Liver (tissue), 9 donors: ENCODE measurements around the gene ATF5. TPM values are rescaled to one million over a fixed set of nuclear protein-coding genes. Genes with fewer than 3 reads are reported as not detected.

Source experiments
- DNase-seq: peaks from one replicate; pipeline ENCODE4 v3.0.0-alpha.2; 2017; ENCODE audit warnings: low spot score
- H3K27ac ChIP-seq, 2 donors: one replicate each; pipeline ENCODE4 v1.7.0; 2013; ENCODE audit warnings: inconsistent platforms in 2 of 2, low read length in 2 of 2, control low read depth in 1 of 2, low read depth in 1 of 2, mild to moderate bottlenecking in 1 of 2
- H3K27me3 ChIP-seq, 4 donors: one replicate each; pipeline versions ENCODE4 v1.6.1 to v1.7.0; 2013; ENCODE audit warnings: low read length in 3 of 4, inconsistent platforms in 1 of 4, mild to moderate bottlenecking in 1 of 4, moderate library complexity in 1 of 4; ENCODE audit not compliant: control insufficient read depth in 4 of 4, insufficient read depth in 4 of 4
- H3K36me3 ChIP-seq, 4 donors: one replicate each; pipeline versions ENCODE4 v1.6.1 to v1.7.0; 2013; ENCODE audit warnings: low read length in 3 of 4, mild to moderate bottlenecking in 3 of 4, low read depth in 1 of 4, moderate library complexity in 1 of 4; ENCODE audit not compliant: control insufficient read depth in 4 of 4, insufficient read depth in 3 of 4
- H3K4me1 ChIP-seq, 4 donors: one replicate each; pipeline versions ENCODE4 v1.6.1 to v1.7.0; 2013; ENCODE audit warnings: low read length in 3 of 4, mild to moderate bottlenecking in 3 of 4, moderate library complexity in 1 of 4; ENCODE audit not compliant: control insufficient read depth in 4 of 4, insufficient read depth in 4 of 4
- H3K4me3 ChIP-seq, 3 donors: one replicate each; pipeline versions ENCODE4 v1.6.1 to v1.7.0; 2013; ENCODE audit warnings: low read length in 3 of 3, control low read depth in 1 of 3, low read depth in 1 of 3, mild to moderate bottlenecking in 1 of 3
- H3K9ac ChIP-seq, 2 donors: one replicate each; pipeline ENCODE4 v1.7.0; 2013; ENCODE audit warnings: low read length in 2 of 2, mild to moderate bottlenecking in 2 of 2, moderate library complexity in 2 of 2, control low read depth in 1 of 2, low read depth in 1 of 2
- H3K9me3 ChIP-seq, 4 donors: one replicate each; pipeline versions ENCODE4 v1.6.1 to v1.7.0; 2013; ENCODE audit warnings: low read length in 3 of 4; ENCODE audit not compliant: control insufficient read depth in 4 of 4
- CTCF ChIP-seq: fragments of 150-350 bp; IDR thresholded peaks from 2 replicates; pipeline ENCODE4 v1.5.1; 2017; ENCODE audit warnings: improper control_type of control experiment, low read depth, low read length; ENCODE audit not compliant: missing input control
- EGR1 ChIP-seq, 2 donors: IDR thresholded peaks; 2 replicates each; pipeline ENCODE4 v1.6.1; 2016 to 2018; ENCODE audit warnings: antibody characterized with exemption in 2 of 2, low read depth in 2 of 2
- FOXA1 ChIP-seq: IDR thresholded peaks from 2 replicates; pipeline ENCODE4 v1.6.1; 2016; ENCODE audit warnings: antibody characterized with exemption
- GABPA ChIP-seq, 2 donors: IDR thresholded peaks in 1 of 2; conservative IDR thresholded peaks in 1 of 2; 2 replicates each; pipeline ENCODE4 v1.6.1; 2016; ENCODE audit warnings: antibody characterized with exemption in 2 of 2, mild to moderate bottlenecking in 1 of 2, moderate library complexity in 1 of 2
- HNF4A ChIP-seq, 2 donors: conservative IDR thresholded peaks; 2 replicates each; pipeline ENCODE4 v1.6.1; 2016; ENCODE audit warnings: antibody characterized with exemption in 2 of 2, mild to moderate bottlenecking in 2 of 2
- JUND ChIP-seq, 2 donors: IDR thresholded peaks; 2 replicates each; pipeline ENCODE4 v1.6.1; 2016; ENCODE audit warnings: antibody characterized with exemption in 2 of 2
- NR2F2 ChIP-seq: IDR thresholded peaks from 2 replicates; pipeline ENCODE4 v1.6.1; 2016; ENCODE audit warnings: antibody characterized with exemption
- RAD21 ChIP-seq, 2 donors: IDR thresholded peaks; 2 replicates each; pipeline ENCODE4 v1.6.1; 2016; ENCODE audit warnings: antibody characterized with exemption in 2 of 2, mild to moderate bottlenecking in 2 of 2
- REST ChIP-seq: IDR thresholded peaks from 2 replicates; pipeline ENCODE4 v1.6.1; 2016; ENCODE audit warnings: antibody characterized with exemption, mild to moderate bottlenecking
- RXRA ChIP-seq, 2 donors: IDR thresholded peaks; 2 replicates each; pipeline ENCODE4 v1.6.1; 2017 to 2018; ENCODE audit warnings: antibody characterized with exemption in 2 of 2, mild to moderate bottlenecking in 1 of 2
- SP1 ChIP-seq: IDR thresholded peaks from 2 replicates; pipeline ENCODE4 v1.6.1; 2018; ENCODE audit warnings: antibody characterized with exemption, mild to moderate bottlenecking
- TAF1 ChIP-seq: conservative IDR thresholded peaks from 2 replicates; pipeline ENCODE4 v1.6.1; 2016; ENCODE audit warnings: antibody characterized with exemption, mild to moderate bottlenecking
- YY1 ChIP-seq: IDR thresholded peaks from 2 replicates; pipeline ENCODE4 v1.6.1; 2016; ENCODE audit warnings: antibody characterized with exemption, mild to moderate bottlenecking
- WGBS: extraction: QIAGEN DNeasy Blood & Tissue Kit; methylation state at CpG from one replicate; pipeline ENCODE4 v1.1.7; 2013; 5-methylcytosine and 5-hydroxymethylcytosine counted together
- polyA plus RNA-seq, 2 donors: library from polyadenylated mRNA; stranded (reverse) in 1 of 2; unstranded in 1 of 2; fragments of 200-250 nt in 1 of 2; fragments of >200 nt in 1 of 2; fragmentation: Nextera tagmentation in 1 of 2; extraction: Ambion mirVana in 1 of 2; gene quantifications; one replicate each; pipeline versions ENCODE4 v1.2.1 to v1.2.3, GENCODE V29; 2013 to 2015
- total RNA-seq, 2 donors: library from RNA; depleted of rRNA; stranded (reverse); fragments of >200 nt; gene quantifications; one replicate each; pipeline ENCODE4 v1.2.3, GENCODE V29; 2014
- TF ChIP-seq, protein P1 (sequence below): IDR thresholded peaks from 2 replicates; pipeline ENCODE4 v1.6.1; 2016; ENCODE audit warnings: antibody characterized with exemption
- TF ChIP-seq, protein P2 (sequence below): IDR thresholded peaks from 2 replicates; pipeline ENCODE4 v1.6.1; 2016; ENCODE audit warnings: antibody characterized with exemption
- TF ChIP-seq, protein P3 (sequence below): IDR thresholded peaks from 2 replicates; pipeline ENCODE4 v1.6.1; 2016; ENCODE audit warnings: antibody characterized with exemption
- donor health status: healthy.
- donor health status: healthy.
- donor health status: healthy.
- donor health status: healthy.
- donor health status: healthy.

Gene ATF5
- total and polyA plus RNA-seq, 4 donors, result 42.3 to 2,086 (median 347) TPM

DNA sequence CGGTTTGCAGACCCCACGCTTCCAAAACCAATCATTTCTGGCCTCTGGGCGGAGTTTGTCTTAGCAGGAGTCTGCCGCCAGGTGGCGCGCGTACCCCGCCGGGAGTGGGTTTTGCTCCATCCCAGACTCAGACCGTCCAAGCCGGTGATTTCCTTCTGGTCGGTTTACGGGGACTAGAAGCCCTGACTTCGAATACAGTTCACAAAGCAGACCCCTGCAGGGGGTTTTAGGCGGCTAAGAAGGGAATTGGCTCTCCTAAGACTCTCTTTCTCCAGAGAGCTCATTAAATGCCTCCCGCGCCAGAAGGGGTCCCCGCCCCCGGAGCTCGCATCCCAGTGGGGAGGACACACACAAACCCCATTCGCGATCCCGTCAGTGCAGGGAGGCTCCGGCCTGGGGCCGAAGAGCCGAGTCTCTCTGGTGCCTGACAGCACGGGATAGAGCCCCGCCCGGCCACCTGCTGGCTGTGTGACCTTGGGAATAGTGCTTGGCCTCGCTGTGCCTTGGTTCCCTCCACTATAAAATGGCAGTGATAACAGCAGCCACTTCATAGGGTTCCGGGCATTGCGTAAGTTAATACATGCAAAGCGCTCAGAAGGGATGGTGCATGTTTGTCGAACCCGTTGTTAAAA lies 8.9 kb downstream of the ATF5 start (continued):
- TF ChIP-seq, protein P1, sequence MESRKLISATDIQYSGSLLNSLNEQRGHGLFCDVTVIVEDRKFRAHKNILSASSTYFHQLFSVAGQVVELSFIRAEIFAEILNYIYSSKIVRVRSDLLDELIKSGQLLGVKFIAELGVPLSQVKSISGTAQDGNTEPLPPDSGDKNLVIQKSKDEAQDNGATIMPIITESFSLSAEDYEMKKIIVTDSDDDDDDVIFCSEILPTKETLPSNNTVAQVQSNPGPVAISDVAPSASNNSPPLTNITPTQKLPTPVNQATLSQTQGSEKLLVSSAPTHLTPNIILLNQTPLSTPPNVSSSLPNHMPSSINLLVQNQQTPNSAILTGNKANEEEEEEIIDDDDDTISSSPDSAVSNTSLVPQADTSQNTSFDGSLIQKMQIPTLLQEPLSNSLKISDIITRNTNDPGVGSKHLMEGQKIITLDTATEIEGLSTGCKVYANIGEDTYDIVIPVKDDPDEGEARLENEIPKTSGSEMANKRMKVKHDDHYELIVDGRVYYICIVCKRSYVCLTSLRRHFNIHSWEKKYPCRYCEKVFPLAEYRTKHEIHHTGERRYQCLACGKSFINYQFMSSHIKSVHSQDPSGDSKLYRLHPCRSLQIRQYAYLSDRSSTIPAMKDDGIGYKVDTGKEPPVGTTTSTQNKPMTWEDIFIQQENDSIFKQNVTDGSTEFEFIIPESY, result no peak

- TF ChIP-seq YY1 (no peak), NR2F2 (no peak)
- Histone ChIP-seq H3K9ac (no peak overlapping the region), H3K27ac (no peak overlapping the region), H3K27me3 (no peaks in the 10 kb centered on the region), H3K9me3 (no peaks in the 10 kb centered on the region), H3K36me3 (no peaks in the 10 kb centered on the region), H3K4me1 (peaks cover 0 to 10% (median 5%) of the 10 kb centered on the region in 4 donors), H3K4me3 (no peak overlapping the region)
- no peak for DNase-seq
- 74% methylated on average over 4 of the region's 4 CpGs for WGBS
Observed at GRCh38 chr19:49938662-49939061, 9.7 kb downstream of the ATF5 start.

DNA sequence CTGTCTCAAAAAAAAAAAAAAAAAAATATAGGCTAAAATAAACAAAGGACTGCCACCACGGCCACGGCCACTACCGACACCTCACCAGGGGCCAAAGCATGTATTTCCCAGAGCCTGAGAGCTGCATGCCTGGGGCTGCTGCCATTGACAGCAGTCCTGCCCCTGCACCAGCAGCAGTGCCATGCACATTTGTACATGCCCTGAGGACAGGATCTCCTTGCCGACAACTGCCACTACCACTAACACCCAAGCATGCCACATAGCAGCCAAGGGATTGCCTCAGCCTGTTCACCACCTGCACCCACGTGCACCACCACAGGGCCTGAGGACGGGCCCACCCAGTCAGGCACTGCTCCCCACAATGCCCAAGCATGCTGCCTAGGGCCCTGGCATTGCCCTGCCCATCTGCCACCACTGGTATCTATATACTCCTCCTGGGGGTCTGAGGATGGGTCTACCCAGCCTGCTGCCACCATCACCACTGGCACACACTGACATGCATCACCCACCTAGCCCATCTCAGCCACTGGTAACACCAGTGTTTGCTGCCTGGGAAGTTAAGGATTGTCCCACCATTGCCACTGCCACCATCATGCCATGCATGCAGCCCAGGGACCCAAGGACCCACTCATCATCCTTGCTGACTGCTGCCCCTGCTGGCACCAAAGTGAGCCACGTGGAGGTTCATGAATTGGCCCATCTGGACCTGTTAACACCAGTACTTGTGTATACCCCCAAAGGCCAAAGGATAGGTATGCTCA lies 10.9 kb downstream of the ATF5 start:
- peaks cover 0 to 10% (median 5%) of the 10 kb centered on the region in 4 donors for H3K4me1 ChIP-seq
- DNase-seq, result no peak
- no peak overlapping the region for H3K27ac ChIP-seq
- H3K9me3 ChIP-seq, result no peaks in the 10 kb centered on the region
- no peak overlapping the region for H3K9ac ChIP-seq
- TF ChIP-seq, protein P2, sequence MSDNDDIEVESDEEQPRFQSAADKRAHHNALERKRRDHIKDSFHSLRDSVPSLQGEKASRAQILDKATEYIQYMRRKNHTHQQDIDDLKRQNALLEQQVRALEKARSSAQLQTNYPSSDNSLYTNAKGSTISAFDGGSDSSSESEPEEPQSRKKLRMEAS, result no peak
- TF ChIP-seq FOXA1, result no peak
- no peak for TF ChIP-seq HNF4A (conservative IDR thresholded peaks at IDR 0.05)
- no peak for TF ChIP-seq SP1
- TF ChIP-seq YY1, result no peak
- TF ChIP-seq RAD21 (IDR thresholded peaks at IDR 0.05), result no peak
- TF ChIP-seq JUND (IDR thresholded peaks at IDR 0.05), result no peak
- no peak for TF ChIP-seq REST
- TF ChIP-seq GABPA (IDR thresholded peaks at IDR 0.05 in 1 of 2, conservative IDR thresholded peaks at IDR 0.05 in 1 of 2), result no peak
- no peak for TF ChIP-seq TAF1
- TF ChIP-seq CTCF, result no peak
- no peak for TF ChIP-seq NR2F2
- TF ChIP-seq, protein P3, sequence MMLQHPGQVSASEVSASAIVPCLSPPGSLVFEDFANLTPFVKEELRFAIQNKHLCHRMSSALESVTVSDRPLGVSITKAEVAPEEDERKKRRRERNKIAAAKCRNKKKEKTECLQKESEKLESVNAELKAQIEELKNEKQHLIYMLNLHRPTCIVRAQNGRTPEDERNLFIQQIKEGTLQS, result no peak
- no peak for TF ChIP-seq EGR1 (IDR thresholded peaks at IDR 0.05; ENCODE audit: low read depth in 2 of 2)
- TF ChIP-seq RXRA (IDR thresholded peaks at IDR 0.05), result no peak
- no peak overlapping the region for H3K4me3 ChIP-seq
- H3K36me3 ChIP-seq, result no peaks in the 10 kb centered on the region
- 78% methylated on average over 7 of the region's 7 CpGs for WGBS
- no peaks in the 10 kb centered on the region for H3K27me3 ChIP-seq
